WTC11 (cell line): ENCODE measurements around the gene HMGCL. TPM values are rescaled to one million over a fixed set of nuclear protein-coding genes. Genes with fewer than 3 reads are reported as not detected.

ENCODE experiments used
- ATAC-seq: fragments of 200-7000 bp; cut with Tn5 transposase; 2 replicates; pipeline ENCODE4 v1.10.0; 2021; ENCODE audit warnings: mild to moderate bottlenecking, moderate library complexity
- CTCF ChIA-PET: fragments of 300-600 bp; sonication (Branson Sonifier 250); formaldehyde crosslinking; loops from one replicate; lab custom pipeline; 2021; ENCODE audit warnings: antibody characterized with exemption; lab: Charles Lee
- POLR2A ChIA-PET: fragments of 350-600 bp; sonication (Branson Sonifier 250); formaldehyde crosslinking; loops from one replicate; lab custom pipeline; 2021; ENCODE audit warnings: antibody characterized with exemption; lab: Charles Lee
- DNase-seq: peaks from one replicate; pipeline ENCODE4 v3.0.0; 2021; ENCODE audit warnings: low spot score
- H3K27ac Mint-ChIP-seq: 2 replicates; pipeline ENCODE4 v1.8.0; 2021; ENCODE audit warnings: mixed read lengths
- H3K27me3 Mint-ChIP-seq: 2 replicates; pipeline ENCODE4 v1.8.0; 2021; ENCODE audit warnings: low read depth, mild to moderate bottlenecking, moderate library complexity, mixed read lengths
- H3K36me3 Mint-ChIP-seq: 2 replicates; pipeline ENCODE4 v1.8.0; 2021; ENCODE audit warnings: mixed read lengths
- H3K4me1 Mint-ChIP-seq: 2 replicates; pipeline ENCODE4 v1.8.0; 2022; ENCODE audit warnings: mixed read lengths
- H3K4me3 Mint-ChIP-seq: 2 replicates; pipeline ENCODE4 v1.8.0; 2021; ENCODE audit warnings: mild to moderate bottlenecking, moderate library complexity, mixed read lengths
- H3K9me3 Mint-ChIP-seq: 2 replicates; pipeline ENCODE4 v1.8.0; 2021; ENCODE audit warnings: mixed read lengths
- ATF1 ChIP-seq: sonication (generic); formaldehyde crosslinking; IDR thresholded peaks from 2 replicates; pipeline ENCODE4 v1.8.1; 2023; ENCODE audit warnings: mild to moderate bottlenecking, moderate library complexity, missing genetic modification reagents
- CDX4 ChIP-seq: fragments of 250-450 bp; sonication (Bioruptor Pico); IDR thresholded peaks from 2 replicates; pipeline ENCODE4 v1.9.0; 2021; ENCODE audit warnings: moderate library complexity, mild to moderate bottlenecking, inconsistent platforms, borderline replicate concordance
- CREB1 ChIP-seq: sonication (generic); formaldehyde crosslinking; IDR thresholded peaks from 2 replicates; pipeline ENCODE4 v1.8.0; 2023; ENCODE audit warnings: mild to moderate bottlenecking, missing genetic modification reagents
- CREM ChIP-seq: sonication (generic); formaldehyde crosslinking; IDR thresholded peaks from 2 replicates; pipeline ENCODE4 v1.8.1; 2022; ENCODE audit warnings: mild to moderate bottlenecking, missing genetic modification reagents, moderate library complexity
- ELF4 ChIP-seq: sonication (generic); formaldehyde crosslinking; IDR thresholded peaks from 2 replicates; pipeline ENCODE4 v1.8.1; 2022; ENCODE audit warnings: low read depth, mild to moderate bottlenecking, moderate library complexity, missing genetic modification reagents
- EMX1 ChIP-seq: fragments of 250-450 bp; sonication (Bioruptor Pico); IDR thresholded peaks from 2 replicates; pipeline ENCODE4 v1.8.0; 2021; ENCODE audit warnings: mild to moderate bottlenecking
- ERG ChIP-seq: fragments of 250-450 bp; sonication (Bioruptor Pico); IDR thresholded peaks from 2 replicates; pipeline ENCODE4 v1.8.0; 2021; ENCODE audit warnings: mild to moderate bottlenecking
- FOXP1 ChIP-seq: sonication (generic); formaldehyde crosslinking; IDR thresholded peaks from 2 replicates; pipeline ENCODE4 v1.8.0; 2022; ENCODE audit warnings: missing genetic modification reagents, mild to moderate bottlenecking, moderate library complexity, borderline replicate concordance
- HMGXB4 ChIP-seq: sonication (generic); formaldehyde crosslinking; IDR thresholded peaks from 2 replicates; pipeline ENCODE4 v1.8.1; 2023; ENCODE audit warnings: mild to moderate bottlenecking, moderate library complexity, missing genetic modification reagents
- KAT7 ChIP-seq: sonication (generic); formaldehyde crosslinking; IDR thresholded peaks from 2 replicates; pipeline ENCODE4 v1.8.1; 2023; ENCODE audit warnings: missing genetic modification reagents, mild to moderate bottlenecking, borderline replicate concordance
- MAX ChIP-seq: sonication (generic); formaldehyde crosslinking; IDR thresholded peaks from 2 replicates; pipeline ENCODE4 v1.8.0; 2022; ENCODE audit warnings: mild to moderate bottlenecking, missing genetic modification reagents
- MXD4 ChIP-seq: fragments of 250-450 bp; sonication (Bioruptor Pico); IDR thresholded peaks from 2 replicates; pipeline ENCODE4 v1.8.0; 2021; ENCODE audit warnings: mild to moderate bottlenecking, moderate library complexity, borderline replicate concordance
- MYBL2 ChIP-seq: sonication (generic); formaldehyde crosslinking; IDR thresholded peaks from 2 replicates; pipeline ENCODE4 v1.8.1; 2023; ENCODE audit warnings: mild to moderate bottlenecking, moderate library complexity, missing genetic modification reagents
- NFATC4 ChIP-seq: fragments of 250-450 bp; sonication (Bioruptor Pico); IDR thresholded peaks from 2 replicates; pipeline ENCODE4 v1.9.0; 2021; ENCODE audit warnings: mild to moderate bottlenecking
- NR2C2 ChIP-seq: sonication (generic); formaldehyde crosslinking; IDR thresholded peaks from 2 replicates; pipeline ENCODE4 v1.8.0; 2022; ENCODE audit warnings: mild to moderate bottlenecking, missing genetic modification reagents
- NR3C1 ChIP-seq: sonication (generic); formaldehyde crosslinking; conservative IDR thresholded peaks from 2 replicates; pipeline ENCODE4 v1.8.1; 2023; ENCODE audit warnings: low read depth, mild to moderate bottlenecking, missing genetic modification reagents
- OVOL2 ChIP-seq: fragments of 250-450 bp; sonication (Bioruptor Pico); IDR thresholded peaks from 2 replicates; pipeline ENCODE4 v1.9.0; 2021; ENCODE audit warnings: mild to moderate bottlenecking, borderline replicate concordance
- PRRX2 ChIP-seq: fragments of 250-450 bp; sonication (Bioruptor Pico); IDR thresholded peaks from 2 replicates; pipeline ENCODE4 v1.8.0; 2021; ENCODE audit warnings: mild to moderate bottlenecking
- TCF7 ChIP-seq: sonication (generic); formaldehyde crosslinking; IDR thresholded peaks from 2 replicates; pipeline ENCODE4 v1.8.0; 2022; ENCODE audit warnings: mild to moderate bottlenecking, low read depth, missing genetic modification reagents, moderate library complexity
- TP53 ChIP-seq: sonication (generic); formaldehyde crosslinking; IDR thresholded peaks from 2 replicates; pipeline ENCODE4 v1.8.1; 2023; ENCODE audit warnings: mild to moderate bottlenecking, missing genetic modification reagents
- ZBTB21 ChIP-seq: sonication (generic); formaldehyde crosslinking; IDR thresholded peaks from 2 replicates; pipeline ENCODE4 v1.8.1; 2023; ENCODE audit warnings: mild to moderate bottlenecking, missing genetic modification reagents, borderline replicate concordance
- ZNF219 ChIP-seq: sonication (generic); formaldehyde crosslinking; IDR thresholded peaks from 2 replicates; pipeline ENCODE4 v1.8.0; 2023; ENCODE audit warnings: missing genetic modification reagents, mild to moderate bottlenecking, borderline replicate concordance
- ZNF232 ChIP-seq: sonication (generic); formaldehyde crosslinking; IDR thresholded peaks from 2 replicates; pipeline ENCODE4 v1.8.0; 2022; ENCODE audit warnings: mild to moderate bottlenecking, missing genetic modification reagents
- ZNF317 ChIP-seq: sonication (generic); formaldehyde crosslinking; IDR thresholded peaks from 2 replicates; pipeline ENCODE4 v1.8.1; 2023; ENCODE audit warnings: low read depth, mild to moderate bottlenecking, moderate library complexity, missing genetic modification reagents, borderline replicate concordance
- ZNF425 ChIP-seq: fragments of 250-450 bp; sonication (Bioruptor Pico); conservative IDR thresholded peaks from 2 replicates; pipeline ENCODE4 v1.9.0; 2021; ENCODE audit warnings: mild to moderate bottlenecking
- total RNA-seq: library from RNA; stranded (reverse); gene quantifications from 3 replicates; pipeline ENCODE4 v1.2.3, GENCODE V29; 2021

The HMGCL gene
- total RNA-seq, 1 experiment from 2014 or later: 22.7 TPM

- POLR2A ChIA-PET: interaction anchor here (0.7 kb wide), 1 partner anchor 458 kb away, joined by 3 read pairs; no protein-coding TSS in a partner anchor
Measured at GRCh38 chr1:23757812-23758211, 67.4 kb downstream of the HMGCL start.

GRCh38 chr1:23756676-23757075, 68.6 kb downstream of the HMGCL start:
- no peaks in the 10 kb centered on the region for H3K27me3 Mint-ChIP-seq
- ChIA-PET CTCF (interaction anchor here (1.4 kb wide), 1 partner anchor 15 kb away, joined by 4 read pairs; no protein-coding TSS in a partner anchor), POLR2A (no interaction called here)
- H3K4me1 Mint-ChIP-seq: no peaks in the 10 kb centered on the region
- ATAC-seq (no peak), DNase-seq (no peak)
- H3K4me3 Mint-ChIP-seq: no peak overlapping the region
- H3K9me3 Mint-ChIP-seq: no peaks in the 10 kb centered on the region
- H3K36me3 Mint-ChIP-seq: peaks cover 86% of the 10 kb centered on the region
- no peak overlapping the region for H3K27ac Mint-ChIP-seq
- TF ChIP-seq NR2C2 (CRISPR knock-in tag): no peak
- TF ChIP-seq PRRX2: no peak
- TF ChIP-seq CREM (CRISPR knock-in tag): no peak
- no peak for TF ChIP-seq CDX4
- no peak for TF ChIP-seq KAT7 (CRISPR knock-in tag)
- TF ChIP-seq ZNF219 (CRISPR knock-in tag): no peak
- no peak for TF ChIP-seq ZNF317 (CRISPR knock-in tag)
- TF ChIP-seq ATF1 (CRISPR knock-in tag): no peak
- TF ChIP-seq CREB1 (CRISPR knock-in tag): no peak
- no peak for TF ChIP-seq OVOL2 (CRISPR knock-in tag)
- TF ChIP-seq MYBL2: no peak
- no peak for TF ChIP-seq ZBTB21 (CRISPR knock-in tag)
- TF ChIP-seq ZNF232: no peak

More at GRCh38 chr1:23757812-23758211, 67.4 kb downstream of the HMGCL start:
- H3K4me1 Mint-ChIP-seq: no peaks in the 10 kb centered on the region
- H3K4me3 Mint-ChIP-seq: no peak overlapping the region
- H3K27ac Mint-ChIP-seq: no peak overlapping the region
- H3K36me3 Mint-ChIP-seq: peaks cover 81% of the 10 kb centered on the region
- CTCF ChIA-PET: interaction anchor here (1.4 kb wide), 1 partner anchor 14 kb away, joined by 4 read pairs; no protein-coding TSS in a partner anchor
- ATAC-seq (no peak), DNase-seq (no peak)
- H3K27me3 Mint-ChIP-seq: no peaks in the 10 kb centered on the region
- no peaks in the 10 kb centered on the region for H3K9me3 Mint-ChIP-seq
- TF ChIP-seq HMGXB4 (CRISPR knock-in tag) (no peak), MAX (CRISPR knock-in tag) (no peak), ELF4 (no peak), ZNF425 (CRISPR knock-in tag) (no peak), EMX1 (CRISPR knock-in tag) (no peak), ATF1 (CRISPR knock-in tag) (no peak), NR3C1 (CRISPR knock-in tag) (no peak), NFATC4 (no peak), CDX4 (no peak), TCF7 (no peak), FOXP1 (CRISPR knock-in tag) (no peak), ZNF317 (CRISPR knock-in tag) (no peak), MXD4 (CRISPR knock-in tag) (no peak), ERG (no peak), TP53 (CRISPR knock-in tag) (no peak)
